Measurements from ENCODE around the gene CEP120. TPM values are rescaled to one million over a fixed set of nuclear protein-coding genes. Genes with fewer than 3 reads are reported as not detected.

CEP120 gene
- total and polyA plus RNA-seq, 2 of the 4 experiments (the other 2 are of a cell fraction), result 6.7 to 46.1 TPM

- Histone ChIP-seq H3K79me1 (ENCODE audit: low read depth in 1 of 2, low read length in 2 of 2) (no peaks in the 10 kb centered on the region), H2BK15ac (ENCODE audit: low read depth, low read length) (no peak overlapping the region), H3K36me3 (ENCODE audit: control insufficient read depth, insufficient read depth, low read length) (peaks cover 9% of the 10 kb centered on the region), H3K9me3 (ENCODE audit: control insufficient read depth, insufficient read depth, low read length) (no peaks in the 10 kb centered on the region), H2AFZ (replicated peaks; ENCODE audit: low read length, poor library complexity) (no peak overlapping the region), H3K4me2 (ENCODE audit: low read depth, low read length) (no peak overlapping the region), H4K91ac (ENCODE audit: insufficient read depth, low read depth, low read length) (no peak overlapping the region), H3K23ac (ENCODE audit: low read depth, low read length) (no peak overlapping the region), H3K14ac (replicated peaks; ENCODE audit: low read depth, low read length) (no peak overlapping the region), H2AK9ac (replicated peaks; ENCODE audit: low read depth, low read length, poor library complexity) (no peak overlapping the region), H4K20me1 (ENCODE audit: insufficient read depth, low read length) (no peaks in the 10 kb centered on the region), H2BK20ac (ENCODE audit: low read depth, low read length) (no peak overlapping the region), H3K27me3 (ENCODE audit: control insufficient read depth, insufficient read depth, low read length) (no peaks in the 10 kb centered on the region), H3K4me3 (ENCODE audit: insufficient read depth, low read depth, low read length) (no peak overlapping the region), H3K56ac (ENCODE audit: extremely low read depth, insufficient read depth, low read length) (no peak overlapping the region), H3K18ac (ENCODE audit: low read depth, low read length) (no peak overlapping the region), H3K9me1 (ENCODE audit: insufficient read depth, low read length) (no peaks in the 10 kb centered on the region), H2AK5ac (ENCODE audit: low read depth, low read length) (no peak overlapping the region), H3K4ac (ENCODE audit: low read depth, low read length) (no peak overlapping the region), H4K5ac (ENCODE audit: low read depth, low read length) (no peak overlapping the region), H4K8ac (ENCODE audit: low read depth in 2 of 2, low read length in 2 of 2) (no peak overlapping the region), H3K4me1 (ENCODE audit: control insufficient read depth, insufficient read depth, low read length) (no peaks in the 10 kb centered on the region), H2BK120ac (ENCODE audit: low read depth, low read length) (no peak overlapping the region), H2BK5ac (ENCODE audit: low read depth, low read length, poor library complexity, severe bottlenecking) (no peak overlapping the region), H3K9ac (ENCODE audit: low read depth, low read length) (no peak overlapping the region), H3K27ac (ENCODE audit: insufficient read depth, low read length) (no peak overlapping the region)
- no CpG with 5 or more reads among the region's 1 CpG for WGBS, 2 experiments (ENCODE audit: extremely low coverage in 2 of 2, insufficient read length in 1 of 2)
- ATAC-seq (ENCODE audit: low read depth) (no peak), DNase-seq (no peak)
- dilution Hi-C loops (cut with HindIII; ENCODE audit: low sequenced_read_pairs, unreplicated experiment) (no loop called here), in situ Hi-C loops (cut with MboI; ENCODE audit: low sequenced_read_pairs) (no loop called here), intact Hi-C loops (cut with micrococcal nuclease) (loop anchor here (10.0 kb wide), 1 partner anchor 214 kb away; no protein-coding TSS in a partner anchor)
- BruUV-seq (replicated peaks), result no TSS peak
- ChIA-PET CTCF (no interaction called here), POLR2A (ENCODE audit: unreplicated experiment) (no interaction called here)
- TF ChIP-seq POLR2A (IDR thresholded peaks at IDR 0.05; ENCODE audit: low read depth, low read length) (no peak), MAFK (IDR thresholded peaks at IDR 0.05; ENCODE audit: low read depth, low read length) (no peak), CTCF (conservative IDR thresholded peaks at IDR 0.05; ENCODE audit: low read depth, low read length) (no peak), SMC3 (IDR thresholded peaks at IDR 0.05; ENCODE audit: low read depth, low read length) (no peak), MAZ (IDR thresholded peaks at IDR 0.05; ENCODE audit: borderline replicate concordance, low read depth, low read length) (no peak), BHLHE40 (IDR thresholded peaks at IDR 0.05; ENCODE audit: low read depth, low read length) (no peak), RAD21 (IDR thresholded peaks at IDR 0.05; ENCODE audit: low read length) (no peak), RCOR1 (IDR thresholded peaks at IDR 0.05; ENCODE audit: insufficient replicate concordance, low read length) (no peak), MXI1 (IDR thresholded peaks at IDR 0.05; ENCODE audit: borderline replicate concordance, low read depth, low read length) (no peak), USF2 (IDR thresholded peaks at IDR 0.05; ENCODE audit: low read depth, low read length) (no peak), FOS (IDR thresholded peaks at IDR 0.05; ENCODE audit: low read depth, low read length) (no peak), NFE2L2 (IDR thresholded peaks at IDR 0.05; ENCODE audit: low read depth, low read length) (no peak), ELK1 (IDR thresholded peaks at IDR 0.05; ENCODE audit: borderline replicate concordance, low read depth, low read length) (no peak), CEBPB (IDR thresholded peaks at IDR 0.05; ENCODE audit: low read depth, low read length) (no peak), CHD1 (IDR thresholded peaks at IDR 0.05; ENCODE audit: low read depth, low read length) (no peak)
Observed at GRCh38 chr5:123391009-123391408, 32.2 kb downstream of the CEP120 start.

All from IMR-90 (cell line).